Mesothelial cell of epicardium (in vitro differentiated cells): Measurements from ENCODE around the gene SIGLEC11. TPM values are rescaled to one million over a fixed set of nuclear protein-coding genes. Genes with fewer than 3 reads are reported as not detected.

Experiments
- DNase-seq, 2 experiments: peaks; one replicate each; pipeline ENCODE4 v3.0.0; 2021; ENCODE audit warnings: low spot score in 2 of 2; ENCODE audit not compliant: unreplicated experiment in 2 of 2
- H3K27ac Mint-ChIP-seq: 2 replicates; pipeline ENCODE4 v1.8.0; 2021; ENCODE audit warnings: mixed read lengths
- H3K27me3 Mint-ChIP-seq: 2 replicates; pipeline ENCODE4 v1.8.0; 2021; ENCODE audit warnings: low read depth, mixed read lengths
- H3K36me3 Mint-ChIP-seq: 2 replicates; pipeline ENCODE4 v1.8.0; 2021; ENCODE audit warnings: mixed read lengths
- H3K4me1 Mint-ChIP-seq: 2 replicates; pipeline ENCODE4 v1.8.0; 2021; ENCODE audit warnings: mixed read lengths
- H3K4me3 Mint-ChIP-seq: 2 replicates; pipeline ENCODE4 v1.8.0; 2021; ENCODE audit warnings: mild to moderate bottlenecking, moderate library complexity, mixed read lengths
- H3K9me3 Mint-ChIP-seq: 2 replicates; pipeline ENCODE4 v1.8.0; 2021; ENCODE audit warnings: mixed read lengths
- CTCF ChIP-seq: fragments of 200-600 bp; sonication (generic); IDR thresholded peaks from one replicate; pipeline ENCODE4 v1.5.0; 2021; ENCODE audit warnings: antibody characterized with exemption; ENCODE audit not compliant: unreplicated experiment
- total RNA-seq: library from RNA; stranded (reverse); gene quantifications from 3 replicates; pipeline ENCODE4 v1.2.1, GENCODE V29; 2021

The SIGLEC11 gene
- total RNA-seq, 1 donor from 2014 or later: 1.7 TPM

- Mint-ChIP-seq H3K27me3 (peaks cover 5% of the 10 kb centered on the region), H3K36me3 (peaks cover 12% of the 10 kb centered on the region), H3K27ac (no peak overlapping the region), H3K4me3 (no peak overlapping the region), H3K9me3 (no peaks in the 10 kb centered on the region), H3K4me1 (no peaks in the 10 kb centered on the region)
- TF ChIP-seq CTCF: no peak
- no peak for DNase-seq
Observed at GRCh38 chr19:49936549-49936948, 24.4 kb downstream of the SIGLEC11 start.

- H3K4me1 Mint-ChIP-seq: peaks cover 8% of the 10 kb centered on the region
- TF ChIP-seq CTCF: no peak
- no peak for DNase-seq
- peaks cover 5% of the 10 kb centered on the region for H3K27me3 Mint-ChIP-seq
- no peak overlapping the region for H3K4me3 Mint-ChIP-seq
- H3K9me3 Mint-ChIP-seq: no peaks in the 10 kb centered on the region
- no peak overlapping the region for H3K27ac Mint-ChIP-seq
- peaks cover 17% of the 10 kb centered on the region for H3K36me3 Mint-ChIP-seq
Observed at GRCh38 chr19:49933643-49934042, 27.3 kb downstream of the SIGLEC11 start.

- peaks cover 17% of the 10 kb centered on the region for H3K36me3 Mint-ChIP-seq
- H3K9me3 Mint-ChIP-seq: no peaks in the 10 kb centered on the region
- H3K27me3 Mint-ChIP-seq: peaks cover 5% of the 10 kb centered on the region
- TF ChIP-seq CTCF: no peak
- no peak overlapping the region for H3K27ac Mint-ChIP-seq
- H3K4me1 Mint-ChIP-seq: peaks cover 14% of the 10 kb centered on the region
- H3K4me3 Mint-ChIP-seq: no peak overlapping the region
- no peak for DNase-seq
Observed at GRCh38 chr19:49932731-49933131, 28.2 kb downstream of the SIGLEC11 start.

- TF ChIP-seq CTCF: no peak
- H3K27me3 Mint-ChIP-seq: peaks cover 5% of the 10 kb centered on the region
- no peak for DNase-seq
- no peak overlapping the region for H3K4me3 Mint-ChIP-seq
- H3K27ac Mint-ChIP-seq: no peak overlapping the region
- H3K9me3 Mint-ChIP-seq: no peaks in the 10 kb centered on the region
- peaks cover 20% of the 10 kb centered on the region for H3K36me3 Mint-ChIP-seq
- peaks cover 21% of the 10 kb centered on the region for H3K4me1 Mint-ChIP-seq
Observed at GRCh38 chr19:49932041-49932451, 28.9 kb downstream of the SIGLEC11 start.

- Mint-ChIP-seq H3K4me1 (peaks cover 22% of the 10 kb centered on the region), H3K9me3 (no peaks in the 10 kb centered on the region), H3K4me3 (no peak overlapping the region), H3K27ac (no peak overlapping the region), H3K36me3 (peaks cover 22% of the 10 kb centered on the region), H3K27me3 (peaks cover 5% of the 10 kb centered on the region)
- DNase-seq: no peak
- no peak for TF ChIP-seq CTCF
Observed at GRCh38 chr19:49931293-49932040, 29.5 kb downstream of the SIGLEC11 start.
